RWPE2 (cell line): ENCODE data around the gene NRP2.
A peak's percentile ranks its signal among the peaks of the same experiment; 100 is the strongest.

ENCODE experiments used
- ATAC-seq: fragments of 200-7000 bp; cut with Tn5 transposase; 3 replicates; pipeline ENCODE4 v1.9.1; 2021; ENCODE audit warnings: low read depth
- DNase-seq: peaks from one replicate; pipeline ENCODE4 v3.0.0-alpha.2; 2020; ENCODE audit warnings: low spot score
- H3K27ac ChIP-seq: fragments of 450-650 bp; 2 replicates; pipeline ENCODE4 v1.5.1; 2017; ENCODE audit warnings: mild to moderate bottlenecking; ENCODE audit not compliant: poor library complexity, severe bottlenecking
- H3K27me3 ChIP-seq: fragments of 250-450 bp; sonication (Bioruptor Pico); 2 replicates; pipeline ENCODE4 v1.5.1; 2021; ENCODE audit warnings: mild to moderate bottlenecking, moderate library complexity; ENCODE audit not compliant: insufficient read depth, poor library complexity, severe bottlenecking
- H3K36me3 ChIP-seq: fragments of 250-450 bp; sonication (Bioruptor Pico); 2 replicates; pipeline ENCODE4 v1.5.1; 2020; ENCODE audit warnings: low read depth, mild to moderate bottlenecking, moderate library complexity
- H3K4me1 ChIP-seq: fragments of 250-450 bp; sonication (Bioruptor Pico); 2 replicates; pipeline ENCODE4 v1.5.1; 2021; ENCODE audit warnings: mild to moderate bottlenecking, moderate library complexity; ENCODE audit not compliant: insufficient read depth, poor library complexity, severe bottlenecking
- H3K4me3 ChIP-seq: fragments of 250-450 bp; sonication (Bioruptor Pico); 2 replicates; pipeline ENCODE4 v1.5.1; 2021; ENCODE audit warnings: mild to moderate bottlenecking, moderate library complexity; ENCODE audit not compliant: severe bottlenecking
- H3K9me3 ChIP-seq: fragments of 250-450 bp; sonication (Bioruptor Pico); 2 replicates; pipeline ENCODE4 v1.5.1; 2021; ENCODE audit warnings: mild to moderate bottlenecking, moderate library complexity; ENCODE audit not compliant: severe bottlenecking
- TF ChIP-seq, protein P1 (sequence below): fragments of 450-650 bp; IDR thresholded peaks from one replicate; pipeline ENCODE4 v1.5.1; 2017; ENCODE audit warnings: mild to moderate bottlenecking, moderate library complexity; ENCODE audit not compliant: poor library complexity, severe bottlenecking

NRP2 gene

DNA sequence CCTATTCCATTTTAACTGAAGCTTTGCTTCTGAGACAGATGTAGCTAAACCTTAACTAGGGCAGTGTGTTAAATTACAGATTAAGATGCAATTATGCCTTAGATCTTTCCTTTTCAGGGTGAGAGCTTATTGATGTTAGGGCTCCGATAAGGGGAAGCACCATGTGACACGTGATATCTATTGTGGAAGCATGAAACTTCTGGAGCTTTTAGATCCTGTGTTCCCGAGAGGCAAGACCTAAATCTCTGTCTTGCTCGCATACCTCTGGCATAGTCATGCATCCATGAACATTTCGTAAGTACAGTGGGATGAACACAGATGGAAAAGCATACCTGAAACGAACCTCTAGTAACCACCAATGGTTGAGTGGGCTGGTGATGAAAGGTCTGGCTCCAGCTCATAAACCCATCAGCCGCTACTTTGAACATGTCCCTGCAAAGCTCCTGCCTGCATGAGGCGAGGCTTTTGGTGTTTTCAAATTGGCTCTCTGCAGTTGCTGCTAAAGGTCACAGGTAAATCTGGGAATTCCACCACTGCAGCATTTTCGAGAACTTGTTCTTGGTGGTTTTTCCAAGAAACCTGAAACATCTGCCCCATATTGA, 3.7 kb upstream of the NRP2 start:
- TF ChIP-seq, protein P1, sequence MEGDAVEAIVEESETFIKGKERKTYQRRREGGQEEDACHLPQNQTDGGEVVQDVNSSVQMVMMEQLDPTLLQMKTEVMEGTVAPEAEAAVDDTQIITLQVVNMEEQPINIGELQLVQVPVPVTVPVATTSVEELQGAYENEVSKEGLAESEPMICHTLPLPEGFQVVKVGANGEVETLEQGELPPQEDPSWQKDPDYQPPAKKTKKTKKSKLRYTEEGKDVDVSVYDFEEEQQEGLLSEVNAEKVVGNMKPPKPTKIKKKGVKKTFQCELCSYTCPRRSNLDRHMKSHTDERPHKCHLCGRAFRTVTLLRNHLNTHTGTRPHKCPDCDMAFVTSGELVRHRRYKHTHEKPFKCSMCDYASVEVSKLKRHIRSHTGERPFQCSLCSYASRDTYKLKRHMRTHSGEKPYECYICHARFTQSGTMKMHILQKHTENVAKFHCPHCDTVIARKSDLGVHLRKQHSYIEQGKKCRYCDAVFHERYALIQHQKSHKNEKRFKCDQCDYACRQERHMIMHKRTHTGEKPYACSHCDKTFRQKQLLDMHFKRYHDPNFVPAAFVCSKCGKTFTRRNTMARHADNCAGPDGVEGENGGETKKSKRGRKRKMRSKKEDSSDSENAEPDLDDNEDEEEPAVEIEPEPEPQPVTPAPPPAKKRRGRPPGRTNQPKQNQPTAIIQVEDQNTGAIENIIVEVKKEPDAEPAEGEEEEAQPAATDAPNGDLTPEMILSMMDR: no peak
- H3K27me3 ChIP-seq: no peaks in the 10 kb centered on the region
- DNase-seq (no peak), ATAC-seq (peak; percentile 53)
- no peaks in the 10 kb centered on the region for H3K9me3 ChIP-seq
- no peaks in the 10 kb centered on the region for H3K36me3 ChIP-seq
- no peak overlapping the region for H3K4me3 ChIP-seq
- peak overlapping the region; percentile 88 for H3K27ac ChIP-seq
- peaks cover 18% of the 10 kb centered on the region for H3K4me1 ChIP-seq

DNA sequence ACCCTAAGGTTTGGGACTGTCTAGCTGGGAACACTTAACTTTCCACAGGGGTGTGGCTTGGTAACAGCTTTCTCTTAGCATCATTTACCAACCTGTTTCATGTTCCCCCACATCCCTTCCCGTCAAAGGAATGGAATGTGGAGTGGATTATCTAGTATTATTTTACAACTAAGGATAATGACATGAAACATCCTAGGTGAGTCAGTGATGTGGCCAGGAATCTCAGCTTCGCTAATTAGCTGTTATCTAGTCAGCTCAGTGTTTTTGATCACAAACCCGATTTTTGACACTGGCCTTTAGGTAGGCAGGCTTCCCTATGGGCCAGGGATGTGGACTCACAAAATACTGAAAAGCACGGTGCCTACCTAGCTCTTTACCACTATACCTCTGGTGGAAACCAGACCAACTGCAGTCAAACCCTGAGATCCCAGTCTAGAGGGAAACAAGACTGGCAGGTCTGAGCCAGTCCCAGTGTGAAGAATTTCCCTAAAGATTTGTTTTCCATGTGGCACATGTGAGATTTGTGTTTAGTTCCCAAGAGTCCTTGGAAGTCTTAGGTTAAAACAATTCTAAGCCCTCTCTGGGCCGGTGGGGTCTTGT, 2.8 kb upstream of the NRP2 start:
- DNase-seq (no peak), ATAC-seq (peak; percentile 50)
- no peaks in the 10 kb centered on the region for H3K36me3 ChIP-seq
- H3K4me1 ChIP-seq: peaks cover 26% of the 10 kb centered on the region
- TF ChIP-seq, protein P1: no peak
- no peak overlapping the region for H3K4me3 ChIP-seq
- H3K27ac ChIP-seq: peak overlapping the region; percentile 88
- no peaks in the 10 kb centered on the region for H3K9me3 ChIP-seq
- no peaks in the 10 kb centered on the region for H3K27me3 ChIP-seq

DNA sequence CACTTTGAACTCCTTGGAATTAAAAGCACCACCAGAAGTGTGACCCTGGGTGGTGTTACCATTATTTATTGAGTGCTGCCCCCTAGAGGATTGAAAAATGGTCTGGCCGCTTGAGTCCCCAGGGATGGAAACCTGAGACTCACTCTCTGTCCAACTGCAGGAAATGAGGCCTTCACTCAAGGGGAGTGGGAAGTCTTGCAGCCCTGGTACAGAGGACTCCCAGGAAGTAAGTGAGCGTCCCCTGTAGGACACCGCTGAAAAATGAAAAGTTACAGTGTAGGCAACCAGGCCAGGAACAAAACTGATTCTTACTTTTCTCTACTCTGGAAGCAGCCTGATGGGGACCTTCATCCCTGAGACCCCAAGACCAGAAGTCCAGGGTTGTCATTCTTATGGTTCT, 2.2 kb upstream of the NRP2 start:
- Histone ChIP-seq H3K36me3 (no peaks in the 10 kb centered on the region), H3K9me3 (no peaks in the 10 kb centered on the region), H3K4me1 (peaks cover 32% of the 10 kb centered on the region), H3K4me3 (no peak overlapping the region), H3K27ac (peak overlapping the region; percentile 88), H3K27me3 (no peaks in the 10 kb centered on the region)
- peak; percentile 4; the same call in 2 of the 3 replicates for ATAC-seq
- TF ChIP-seq, protein P1: peak; percentile 78
- DNase-seq: no peak

DNA sequence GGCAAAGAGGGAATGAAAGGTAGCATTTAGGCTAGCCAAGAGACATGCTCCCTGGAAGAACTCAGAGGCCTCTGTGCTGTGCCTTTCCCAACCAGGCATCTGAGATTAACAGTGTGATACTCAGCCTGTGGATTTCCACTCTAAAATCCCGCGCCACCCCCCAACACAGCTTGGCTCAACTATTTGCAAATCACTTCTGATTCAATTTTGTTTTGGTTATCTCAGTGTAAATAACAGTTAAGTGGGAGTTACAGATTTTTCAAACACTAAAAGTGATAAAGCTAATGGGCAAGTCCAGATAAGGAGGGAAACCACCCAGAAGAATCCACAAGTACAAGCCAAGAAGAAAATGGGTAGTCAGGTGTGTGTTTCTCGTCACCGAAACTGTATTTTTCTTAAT, 1.4 kb upstream of the NRP2 start:
- ATAC-seq (no peak), DNase-seq (no peak)
- Histone ChIP-seq H3K4me3 (no peak overlapping the region), H3K36me3 (no peaks in the 10 kb centered on the region), H3K27me3 (no peaks in the 10 kb centered on the region), H3K9me3 (no peaks in the 10 kb centered on the region), H3K27ac (peak overlapping the region; percentile 88), H3K4me1 (peaks cover 32% of the 10 kb centered on the region)
- TF ChIP-seq, protein P1: no peak
